NK-92 (cell line): ENCODE measurements around the gene ARSB.

Experiments
- DNase-seq: peaks from one replicate; lab custom pipeline; 2025; ENCODE audit not compliant: unreplicated experiment; lab: John Stamatoyannopoulos, UW

The ARSB gene

GRCh38 chr5:78730300-78731094 lies 254.6 kb downstream of the ARSB start:
- DNase-seq, result no peak

GRCh38 chr5:78727786-78728761 lies 257.0 kb downstream of the ARSB start:
- no peak for DNase-seq
